HepG2 (cell line): ENCODE results near the gene XPNPEP1. TPM values are rescaled to one million over a fixed set of nuclear protein-coding genes. Genes with fewer than 3 reads are reported as not detected.

ENCODE experiments used
- ATF7-NPFF ChIP-seq: sonication (generic); formaldehyde crosslinking; IDR thresholded peaks from 2 replicates; pipeline ENCODE4 v1.8.1; 2023; ENCODE audit warnings: mild to moderate bottlenecking, low read depth, missing genetic modification reagents, moderate library complexity
- ATM ChIP-seq: fragments of 450-650 bp; IDR thresholded peaks from 2 replicates; pipeline ENCODE4 v1.7.1; 2017; ENCODE audit warnings: mild to moderate bottlenecking, borderline replicate concordance
- FUBP1 ChIP-seq: sonication (generic); formaldehyde crosslinking; IDR thresholded peaks from 2 replicates; pipeline ENCODE4 v1.5.1; 2020; ENCODE audit warnings: missing genetic modification reagents, mild to moderate bottlenecking, borderline replicate concordance
- GLMP ChIP-seq: sonication (generic); formaldehyde crosslinking; IDR thresholded peaks from 2 replicates; pipeline ENCODE4 v1.9.0; 2021; ENCODE audit warnings: missing genetic modification reagents, mild to moderate bottlenecking, borderline replicate concordance
- GMEB2 ChIP-seq: IDR thresholded peaks from 2 replicates; pipeline ENCODE4 v1.6.1; 2016; ENCODE audit warnings: missing biosample characterization, missing genetic modification reagents, low read depth
- HMGA1 ChIP-seq: sonication (generic); formaldehyde crosslinking; conservative IDR thresholded peaks from 2 replicates; pipeline ENCODE4 v1.4.0; 2020; ENCODE audit warnings: missing genetic modification reagents
- HOXA3 ChIP-seq: sonication (generic); formaldehyde crosslinking; IDR thresholded peaks from 2 replicates; pipeline ENCODE4 v1.5.0; 2020; ENCODE audit warnings: missing genetic modification reagents
- IKZF4 ChIP-seq: sonication (generic); formaldehyde crosslinking; IDR thresholded peaks from 2 replicates; pipeline ENCODE4 v1.5.1; 2020; ENCODE audit warnings: borderline replicate concordance, mild to moderate bottlenecking, low read depth, missing genetic modification reagents; ENCODE audit errors: not compliant biosample characterization
- MATR3 ChIP-seq: sonication (generic); formaldehyde crosslinking; IDR thresholded peaks from 2 replicates; pipeline ENCODE4 v1.4.0; 2020; ENCODE audit warnings: missing genetic modification reagents
- MTA3 ChIP-seq: sonication (generic); formaldehyde crosslinking; IDR thresholded peaks from 2 replicates; pipeline ENCODE4 v1.4.0; 2020; ENCODE audit warnings: missing genetic modification reagents
- NFKB2 ChIP-seq: sonication (generic); formaldehyde crosslinking; IDR thresholded peaks from 2 replicates; pipeline ENCODE4 v1.4.0; 2020; ENCODE audit warnings: missing genetic modification reagents, borderline replicate concordance
- NR1H2 ChIP-seq: sonication (generic); formaldehyde crosslinking; IDR thresholded peaks from 2 replicates; pipeline ENCODE4 v1.8.1; 2022; ENCODE audit warnings: low read depth, missing genetic modification reagents, borderline replicate concordance
- PHF8 ChIP-seq: sonication (generic); formaldehyde crosslinking; IDR thresholded peaks from 2 replicates; pipeline ENCODE4 v1.5.0; 2020; ENCODE audit warnings: missing genetic modification reagents
- SNAI1 ChIP-seq: sonication (generic); formaldehyde crosslinking; IDR thresholded peaks from 2 replicates; pipeline ENCODE4 v1.5.0; 2020; ENCODE audit warnings: mild to moderate bottlenecking, missing genetic modification reagents, borderline replicate concordance
- TFDP2 ChIP-seq: sonication (generic); formaldehyde crosslinking; IDR thresholded peaks from 2 replicates; pipeline ENCODE4 v1.4.0; 2020; ENCODE audit warnings: missing genetic modification reagents
- TFE3 ChIP-seq: IDR thresholded peaks from 2 replicates; pipeline ENCODE4 v1.6.1; 2016
- ZBTB7B ChIP-seq: sonication (generic); formaldehyde crosslinking; IDR thresholded peaks from 2 replicates; pipeline ENCODE4 v1.4.0; 2020; ENCODE audit warnings: missing genetic modification reagents
- ZMAT3 ChIP-seq: sonication (generic); formaldehyde crosslinking; conservative IDR thresholded peaks from 2 replicates; pipeline ENCODE4 v1.7.0; 2021; ENCODE audit warnings: missing genetic modification reagents
- ZNF292 ChIP-seq: sonication (generic); formaldehyde crosslinking; IDR thresholded peaks from 2 replicates; pipeline ENCODE4 v1.8.1; 2022; ENCODE audit warnings: mild to moderate bottlenecking, low read depth, missing genetic modification reagents, borderline replicate concordance
- ZNF740 ChIP-seq: sonication (generic); formaldehyde crosslinking; IDR thresholded peaks from 2 replicates; pipeline ENCODE4 v1.4.0; 2020; ENCODE audit warnings: missing genetic modification reagents
- ZNF781 ChIP-seq: sonication (generic); formaldehyde crosslinking; IDR thresholded peaks from 2 replicates; pipeline ENCODE4 v1.5.1; 2020; ENCODE audit warnings: borderline replicate concordance, mild to moderate bottlenecking, missing genetic modification reagents; ENCODE audit errors: not compliant biosample characterization
- polyA plus RNA-seq, 8 experiments: library from polyadenylated mRNA; depleted of rRNA in 3 of 8; stranded (reverse) in 7 of 8; unstranded in 1 of 8; fragments of >200 nt; fragmentation: Illumina TruSeq in 4 of 8; extraction: Trizol in 4 of 8; gene quantifications; 2 replicates each; pipeline versions ENCODE4 v1.2.1 to v1.2.3, GENCODE V29; 2011 to 2016; ENCODE audit warnings: low read depth in 4 of 8, missing spikeins in 1 of 8, mixed read lengths in 1 of 8; ENCODE audit not compliant: insufficient read depth in 1 of 8
- total RNA-seq, 5 experiments: library from RNA; depleted of rRNA; stranded (reverse); fragments of >200 nt; fragmentation: Illumina TruSeq; extraction: Trizol; gene quantifications; 2 replicates each; pipeline ENCODE4 v1.2.3, GENCODE V29; 2016; ENCODE audit warnings: low read depth in 1 of 5

The XPNPEP1 gene
- total and polyA plus RNA-seq, 2 of the 13 experiments (the other 11 are each of a cell fraction or from before 2014, with no cell fraction given): 30.3 to 55.5 TPM

GRCh38 chr10:109922976-109923921 is at the start of gene XPNPEP1 (continued):
- TF ChIP-seq SNAI1 (CRISPR knock-in tag) (no peak; the same call in 1 of the 2 replicates), MATR3 (CRISPR knock-in tag) (no peak), ATM (no peak), PHF8 (CRISPR knock-in tag) (peak; percentile 87), ZBTB7B (CRISPR knock-in tag) (no peak; the same call in 1 of the 2 replicates), NR1H2 (no peak), GMEB2 (no peak), GLMP (CRISPR knock-in tag) (no peak), MTA3 (CRISPR knock-in tag) (no peak), HOXA3 (CRISPR knock-in tag) (peak; percentile 82), ZNF292 (no peak), FUBP1 (CRISPR knock-in tag) (no peak), NFKB2 (no peak), IKZF4 (CRISPR knock-in tag) (no peak), ZNF740 (CRISPR knock-in tag) (no peak), TFE3 (CRISPR knock-in tag) (no peak), TFDP2 (peak; percentile 66; the same call in 1 of the 2 replicates), ZNF781 (CRISPR knock-in tag) (no peak), ATF7-NPFF (CRISPR knock-in tag) (peak; percentile 77; the same call in 1 of the 2 replicates), HMGA1 (no peak), ZMAT3 (CRISPR knock-in tag) (no peak; the same call in 1 of the 2 replicates)
